K562 (cell line): Measurements from ENCODE around the gene SCN1A. TPM values are rescaled to one million over a fixed set of nuclear protein-coding genes. Genes with fewer than 3 reads are reported as not detected.

Experiments
- ATAC-seq: fragments of 200-7000 bp; cut with Tn5 transposase; 3 replicates; pipeline ENCODE4 v1.9.1; 2020; ENCODE audit warnings: moderate library complexity
- BruUV-seq: library from RNA; stranded (reverse); fragments of 400-500 nt; replicated peaks from 2 replicates; lab custom pipeline; 2021; lab: Mats Ljungman, UMichigan
- CTCF ChIA-PET: fragments of 300-600 bp; formaldehyde crosslinking; extraction: SDS; loops from one replicate; lab custom pipeline; 2021; ENCODE audit warnings: low intra/inter-chr PET ratio; lab: Yijun Ruan, JAX
- POLR2A ChIA-PET: fragments of 300-600, 350-650 bp; sonication (Branson Sonifier 250); formaldehyde crosslinking; extraction: SDS; loops from one replicate; lab custom pipeline; 2021; ENCODE audit warnings: antibody characterized with exemption, inconsistent platforms; lab: Yijun Ruan, JAX
- DNase-seq, 4 experiments: peaks; one replicate each; pipeline versions ENCODE4 v3.0.0 to v3.0.0-alpha.2; 2011 to 2018; ENCODE audit warnings: low spot score in 3 of 4, mixed read lengths in 3 of 4; ENCODE audit errors: extremely low read depth in 1 of 4
- FAIRE-seq: peaks from 2 replicates; lab custom pipeline; 2011; peaks lifted over from hg19 to GRCh38; lab: Jason Lieb, UNC
- H2AFZ ChIP-seq: 2 replicates; pipeline ENCODE4 v1.6.0; 2011; ENCODE audit warnings: low read depth, low read length, control low read depth, inconsistent platforms
- H3K27ac ChIP-seq: fragments of 200-600 bp; 3 replicates; pipeline ENCODE4 v1.8.0; 2011; ENCODE audit warnings: low read depth, mild to moderate bottlenecking, control low read depth, inconsistent platforms, low read length, moderate library complexity, mixed read lengths; ENCODE audit errors: extremely low read depth
- H3K27me3 ChIP-seq, 2 experiments: fragments of 300-600 bp in 1 of 2; 2 replicates in 1 of 2; 3 replicates in 1 of 2; pipeline versions ENCODE4 v1.6.0 to v1.8.0; 2011; ENCODE audit warnings: inconsistent platforms in 2 of 2, low read length in 2 of 2, mild to moderate bottlenecking in 1 of 2, mixed read lengths in 1 of 2, moderate library complexity in 1 of 2; ENCODE audit not compliant: control insufficient read depth in 2 of 2, insufficient read depth in 2 of 2
- H3K36me3 ChIP-seq: fragments of 300-600 bp; 3 replicates; pipeline ENCODE4 v1.8.0; 2011; ENCODE audit warnings: mild to moderate bottlenecking, low read length, inconsistent platforms; ENCODE audit not compliant: control insufficient read depth, insufficient read depth
- H3K4me1 ChIP-seq, 2 experiments: fragments of 200-600 bp in 1 of 2; replicated peaks in 1 of 2; 2 replicates in 1 of 2; 3 replicates in 1 of 2; pipeline versions ENCODE4 v1.5.1 to v1.8.0; 2011; ENCODE audit warnings: inconsistent platforms in 2 of 2, low read length in 2 of 2, mild to moderate bottlenecking in 1 of 2, mixed read lengths in 1 of 2, moderate library complexity in 1 of 2; ENCODE audit not compliant: control insufficient read depth in 2 of 2, insufficient read depth in 2 of 2
- H3K4me2 ChIP-seq: 2 replicates; pipeline ENCODE4 v1.6.1; 2011; ENCODE audit warnings: low read length, control low read depth, inconsistent platforms, mixed read lengths; ENCODE audit not compliant: insufficient read depth
- H3K4me3 ChIP-seq: fragments of 200-600 bp; sonication (generic), shearing (Covaris generic); 2 replicates; pipeline ENCODE4 v1.5.1; 2016; ENCODE audit warnings: control low read depth, inconsistent platforms
- H3K79me2 ChIP-seq: fragments of 200-600 bp; 3 replicates; pipeline ENCODE4 v1.8.0; 2011; ENCODE audit warnings: low read length, inconsistent platforms; ENCODE audit not compliant: control insufficient read depth, insufficient read depth
- H3K9ac ChIP-seq, 2 experiments: 2 replicates each; pipeline versions ENCODE4 v1.6.0 to v1.6.1; 2011; ENCODE audit warnings: low read depth in 2 of 2, low read length in 2 of 2, control low read depth in 1 of 2, inconsistent platforms in 1 of 2, mild to moderate bottlenecking in 1 of 2, mixed read lengths in 1 of 2; ENCODE audit not compliant: insufficient read depth in 1 of 2
- H3K9me1 ChIP-seq: one replicate; pipeline ENCODE4 v1.6.0; 2011; ENCODE audit warnings: inconsistent platforms, mild to moderate bottlenecking, low read length, moderate library complexity; ENCODE audit not compliant: control insufficient read depth, insufficient read depth
- H3K9me3 ChIP-seq: replicated peaks from 2 replicates; pipeline ENCODE4 v1.5.1; 2011; ENCODE audit warnings: low read depth, low read length, inconsistent platforms; ENCODE audit not compliant: control insufficient read depth, insufficient read depth
- H4K20me1 ChIP-seq: replicated peaks from 2 replicates; pipeline ENCODE4 v1.6.1; 2011; ENCODE audit warnings: low read length, inconsistent platforms, mixed read lengths; ENCODE audit not compliant: control insufficient read depth, insufficient read depth
- ASH1L ChIP-seq: fragments of 450-650 bp; IDR thresholded peaks from 2 replicates; pipeline ENCODE4 v1.6.1; 2018; ENCODE audit warnings: borderline replicate concordance, mild to moderate bottlenecking, low read depth; ENCODE audit not compliant: partially characterized antibody
- CSDE1 ChIP-seq, 2 experiments: fragments of 450-650 bp; IDR thresholded peaks; 2 replicates each; pipeline ENCODE4 v1.6.1; 2016; ENCODE audit warnings: mild to moderate bottlenecking in 1 of 2
- IRF2 ChIP-seq: sonication (generic); formaldehyde crosslinking; IDR thresholded peaks from 2 replicates; pipeline ENCODE4 v1.8.1; 2022; ENCODE audit warnings: mild to moderate bottlenecking, missing genetic modification reagents
- KLF10 ChIP-seq: fragments of 250-450 bp; sonication (Bioruptor Pico); IDR thresholded peaks from 2 replicates; pipeline ENCODE4 v1.6.1; 2021; ENCODE audit warnings: matching md5 sums
- MTF1 ChIP-seq: fragments of 250-450 bp; sonication (Bioruptor Pico); IDR thresholded peaks from 2 replicates; pipeline ENCODE4 v1.9.0; 2021; ENCODE audit warnings: moderate library complexity, mild to moderate bottlenecking, inconsistent platforms, borderline replicate concordance
- PPARD ChIP-seq: fragments of 250-450 bp; sonication (Bioruptor Pico); IDR thresholded peaks from 2 replicates; pipeline ENCODE4 v1.8.0; 2022; ENCODE audit warnings: inconsistent platforms, mild to moderate bottlenecking, moderate library complexity
- RBM14 ChIP-seq: fragments of 200-400 bp; formaldehyde crosslinking; IDR thresholded peaks from 2 replicates; pipeline ENCODE4 v1.6.1; 2018; ENCODE audit warnings: low read depth, mild to moderate bottlenecking, low read length, moderate library complexity, borderline replicate concordance; ENCODE audit not compliant: insufficient read depth
- SAP30 ChIP-seq: fragments of 200-600 bp; sonication (generic); IDR thresholded peaks from 2 replicates; pipeline ENCODE4 v1.6.1; 2012; ENCODE audit warnings: borderline replicate concordance, low read depth, mild to moderate bottlenecking, moderate library complexity, low read length, control low read depth, inconsistent platforms; ENCODE audit not compliant: insufficient read depth, poor library complexity, severe bottlenecking
- STAT6 ChIP-seq: sonication (generic); formaldehyde crosslinking; IDR thresholded peaks from 2 replicates; pipeline ENCODE4 v1.8.1; 2023; ENCODE audit warnings: mild to moderate bottlenecking, missing genetic modification reagents
- TRIM28 ChIP-seq: fragments of 450-650 bp; IDR thresholded peaks from 2 replicates; pipeline ENCODE4 v1.6.1; 2017
- ZEB2 ChIP-seq: fragments of 450-650 bp; IDR thresholded peaks from 2 replicates; pipeline ENCODE4 v1.6.1; 2016
- ZFX ChIP-seq: sonication (generic); formaldehyde crosslinking; IDR thresholded peaks from 2 replicates; pipeline ENCODE4 v1.8.0; 2022; ENCODE audit warnings: mild to moderate bottlenecking, missing genetic modification reagents, moderate library complexity
- ZNF277 ChIP-seq: fragments of 250-450 bp; sonication (Bioruptor Pico); IDR thresholded peaks from 2 replicates; pipeline ENCODE4 v1.8.0; 2022; ENCODE audit warnings: inconsistent platforms, mild to moderate bottlenecking, moderate library complexity, borderline replicate concordance
- ZNF511 ChIP-seq: sonication (generic); formaldehyde crosslinking; IDR thresholded peaks from 2 replicates; pipeline ENCODE4 v1.8.0; 2022; ENCODE audit warnings: mild to moderate bottlenecking, missing genetic modification reagents
- ZNF77 ChIP-seq: fragments of 250-450 bp; sonication (Bioruptor Pico); IDR thresholded peaks from 2 replicates; pipeline ENCODE4 v1.5.0; 2020
- WGBS: fragments of 100-300 bp; shearing (Covaris generic); methylation state at CpG from one replicate; pipeline ENCODE4 v1.1.6; 2016; ENCODE audit warnings: low coverage, mixed read lengths; ENCODE audit not compliant: insufficient coverage; ENCODE audit errors: missing lambda C conversion rate; 5-methylcytosine and 5-hydroxymethylcytosine counted together
- in situ Hi-C: fragments of 300-500 bp; cut with MboI; formaldehyde crosslinking; loops from 4 replicates; pipeline ENCODE4 v1.15.0; 2018; ENCODE audit warnings: inconsistent platforms, mixed read lengths
- intact Hi-C: fragments of 100-400 bp; cut with micrococcal nuclease; formaldehyde crosslinking; loops from 2 replicates; pipeline ENCODE4 v1.14.2; 2022
- polyA plus RNA-seq, 8 experiments: library from polyadenylated mRNA; depleted of rRNA in 4 of 8; stranded (reverse) in 5 of 8; unstranded in 3 of 8; fragments of >200 nt; fragmentation: Nextera tagmentation in 2 of 8; fragmentation: Illumina TruSeq in 1 of 8; extraction: Ambion mirVana in 2 of 8; extraction: Trizol in 1 of 8; gene quantifications; 2 replicates each; pipeline versions ENCODE4 v1.2.1 to v1.2.3, GENCODE V29; 2011 to 2014; ENCODE audit warnings: inconsistent platforms in 1 of 8, missing spikeins in 1 of 8
- total RNA-seq, 7 experiments: library from RNA; depleted of rRNA in 6 of 7; stranded (reverse); fragments of >200 nt in 6 of 7; fragmentation: Illumina TruSeq in 2 of 7; extraction: Trizol in 2 of 7; gene quantifications; 2 replicates each; pipeline versions ENCODE4 v1.2.1 to v1.2.3, GENCODE V29; 2011 to 2021; ENCODE audit warnings: low replicate concordance in 1 of 7

SCN1A gene
- total and polyA plus RNA-seq, 9 of the 15 experiments (the other 6 are each of a cell fraction or from before 2014, with no cell fraction given), result not detected

- no peak overlapping the region for H2AFZ ChIP-seq
- no peak overlapping the region for H3K9ac ChIP-seq
- H3K79me2 ChIP-seq, result no peaks in the 10 kb centered on the region
- H4K20me1 ChIP-seq, result no peaks in the 10 kb centered on the region
- ChIA-PET POLR2A (interaction anchor here (0.8 kb wide), 1 partner anchor 173 kb away, joined by 4 read pairs; the partner anchor contains the start of gene TTC21B), CTCF (no interaction called here)
- no peak overlapping the region for H3K4me2 ChIP-seq
- H3K9me1 ChIP-seq, result no peaks in the 10 kb centered on the region
- H3K9me3 ChIP-seq, result no peaks in the 10 kb centered on the region
- in situ Hi-C loops, result no loop called here
- H3K4me3 ChIP-seq, result no peak overlapping the region
- H3K36me3 ChIP-seq, result no peaks in the 10 kb centered on the region
- ATAC-seq (no peak), FAIRE-seq (no peak), DNase-seq (no peak)
- BruUV-seq, result no TSS peak
- H3K27me3 ChIP-seq, result no peaks in the 10 kb centered on the region
- H3K4me1 ChIP-seq, result no peaks in the 10 kb centered on the region
- intact Hi-C loops, result loop anchor here (5.0 kb wide), 1 partner anchor 174 kb away; the partner anchor contains the start of gene TTC21B
- no peak overlapping the region for H3K27ac ChIP-seq
- 1% methylated on average over 6 of the region's 6 CpGs for WGBS
- no peak for TF ChIP-seq STAT6
- no peak for TF ChIP-seq MTF1
- TF ChIP-seq ZNF77, result no peak
- TF ChIP-seq ZNF511 (CRISPR knock-in tag), result no peak
- TF ChIP-seq ZFX, result no peak
- TF ChIP-seq ASH1L, result no peak
- no peak for TF ChIP-seq KLF10 (CRISPR knock-in tag)
- TF ChIP-seq CSDE1 (IDR thresholded peaks at IDR 0.05), result no peak
- no peak for TF ChIP-seq SAP30
- TF ChIP-seq PPARD, result no peak
- TF ChIP-seq RBM14, result no peak
- TF ChIP-seq ZNF277, result no peak
- no peak for TF ChIP-seq TRIM28
- no peak for TF ChIP-seq ZEB2
- no peak for TF ChIP-seq IRF2 (CRISPR knock-in tag)
Observed at GRCh38 chr2:166126007-166126639, 1.7 kb downstream of the SCN1A start.
